HG02884 (cell line): ENCODE measurements around the gene ARHGAP22.

ENCODE experiments used
- ATAC-seq: cut with Tn5 transposase; IDR thresholded peaks from one replicate; pipeline ENCODE4 v1.9.1; 2021; ENCODE audit warnings: mild to moderate bottlenecking, moderate library complexity; ENCODE audit not compliant: unreplicated experiment

The ARHGAP22 gene

GRCh38 chr10:48482207-48482606 lies 122.7 kb downstream of the ARHGAP22 start:
- no peak for ATAC-seq

- no peak for ATAC-seq
These were observed 123.5 kb downstream of the ARHGAP22 start for GRCh38 chr10:48481385-48481784.

GRCh38 chr10:48480397-48481374 lies 124.2 kb downstream of the ARHGAP22 start:
- ATAC-seq: no peak

GRCh38 chr10:48478980-48479811 lies 125.7 kb downstream of the ARHGAP22 start:
- ATAC-seq: no peak

GRCh38 chr10:48478469-48478868 lies 126.4 kb downstream of the ARHGAP22 start:
- ATAC-seq: no peak

- ATAC-seq: no peak
These were observed 127.3 kb downstream of the ARHGAP22 start for GRCh38 chr10:48477616-48478015.

GRCh38 chr10:48477141-48477540 lies 127.7 kb downstream of the ARHGAP22 start:
- ATAC-seq: no peak

GRCh38 chr10:48476279-48476982 lies 128.4 kb downstream of the ARHGAP22 start:
- no peak for ATAC-seq

- no peak for ATAC-seq
These were observed 129.0 kb downstream of the ARHGAP22 start for GRCh38 chr10:48475943-48476278.

- no peak for ATAC-seq
These were observed 130.0 kb downstream of the ARHGAP22 start for GRCh38 chr10:48474765-48475365.

- no peak for ATAC-seq
These were observed 131.2 kb downstream of the ARHGAP22 start for GRCh38 chr10:48473704-48474103.

GRCh38 chr10:48472501-48473069 lies 132.3 kb downstream of the ARHGAP22 start:
- ATAC-seq: no peak

GRCh38 chr10:48470893-48471805 lies 133.7 kb downstream of the ARHGAP22 start:
- ATAC-seq: no peak

- no peak for ATAC-seq
These were observed 134.6 kb downstream of the ARHGAP22 start for GRCh38 chr10:48470115-48470892.

GRCh38 chr10:48469516-48470020 lies 135.3 kb downstream of the ARHGAP22 start:
- no peak for ATAC-seq

- ATAC-seq: no peak
These were observed 135.9 kb downstream of the ARHGAP22 start for GRCh38 chr10:48468866-48469511.

GRCh38 chr10:48468130-48468790 lies 136.6 kb downstream of the ARHGAP22 start:
- ATAC-seq: no peak
